Stimulated activated CD8-positive, alpha-beta memory T cell treated with anti-CD3 and anti-CD28 coated beads, Interleukin-2, amount 100 ng/mL, for 48 hours (primary cell): ENCODE data around the gene PCDH1.
"Not testable (repeated sequence)": the region's sequence is repeated elsewhere in the genome, so short reads cannot be mapped to it uniquely, and the experiment has no call there.

Experiments used
- DNase-seq, 2 donors: peaks; one replicate each; pipeline ENCODE4 v3.0.0-alpha.2; 2020; ENCODE audit warnings: low read depth in 2 of 2

The PCDH1 gene

GRCh38 chr5:141898448-141899049, 20.3 kb upstream of the PCDH1 start:
- no peak for DNase-seq

GRCh38 chr5:141897425-141897824, 19.2 kb upstream of the PCDH1 start:
- no peak for DNase-seq

- DNase-seq: not testable (repeated sequence)
Observed at GRCh38 chr5:141890429-141890828, 12.2 kb upstream of the PCDH1 start.

DNA sequence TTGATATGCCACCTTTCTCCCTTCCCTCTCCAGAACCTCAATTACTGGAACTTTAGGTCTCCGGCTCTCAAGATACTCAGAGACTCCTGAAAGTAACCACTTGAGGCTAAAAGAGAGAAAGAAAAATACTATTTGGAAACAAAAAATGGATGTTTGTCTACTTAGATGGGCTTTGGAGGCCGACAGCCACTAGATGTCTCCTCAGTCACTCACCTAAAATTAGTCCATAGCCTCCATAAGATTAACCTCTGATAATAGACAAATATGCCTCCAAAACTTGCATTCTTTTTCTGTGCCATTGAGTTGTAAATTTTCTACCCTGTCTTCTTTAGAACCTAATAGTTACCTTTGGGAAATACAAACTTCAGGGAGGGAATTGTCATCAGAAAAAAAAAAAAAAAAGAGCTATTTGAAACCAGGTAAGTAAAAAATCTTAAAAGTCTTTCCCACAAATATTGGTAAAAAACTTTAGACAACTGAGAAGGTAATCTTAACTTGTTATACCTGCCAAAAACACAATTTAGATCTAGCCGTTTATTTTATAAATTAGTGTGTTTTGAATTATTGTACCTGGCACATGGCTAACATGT, 11.2 kb upstream of the PCDH1 start:
- DNase-seq: no peak

GRCh38 chr5:141883892-141884318, 5.7 kb upstream of the PCDH1 start:
- DNase-seq: no peak

- no peak for DNase-seq
Observed at GRCh38 chr5:141883184-141883891, 5.1 kb upstream of the PCDH1 start.

- no peak for DNase-seq
Observed at GRCh38 chr5:141882594-141883183, 4.5 kb upstream of the PCDH1 start.

GRCh38 chr5:141881886-141882285, 3.7 kb upstream of the PCDH1 start:
- no peak for DNase-seq

- DNase-seq: no peak
Observed at GRCh38 chr5:141880961-141881801, 3.0 kb upstream of the PCDH1 start.

DNA sequence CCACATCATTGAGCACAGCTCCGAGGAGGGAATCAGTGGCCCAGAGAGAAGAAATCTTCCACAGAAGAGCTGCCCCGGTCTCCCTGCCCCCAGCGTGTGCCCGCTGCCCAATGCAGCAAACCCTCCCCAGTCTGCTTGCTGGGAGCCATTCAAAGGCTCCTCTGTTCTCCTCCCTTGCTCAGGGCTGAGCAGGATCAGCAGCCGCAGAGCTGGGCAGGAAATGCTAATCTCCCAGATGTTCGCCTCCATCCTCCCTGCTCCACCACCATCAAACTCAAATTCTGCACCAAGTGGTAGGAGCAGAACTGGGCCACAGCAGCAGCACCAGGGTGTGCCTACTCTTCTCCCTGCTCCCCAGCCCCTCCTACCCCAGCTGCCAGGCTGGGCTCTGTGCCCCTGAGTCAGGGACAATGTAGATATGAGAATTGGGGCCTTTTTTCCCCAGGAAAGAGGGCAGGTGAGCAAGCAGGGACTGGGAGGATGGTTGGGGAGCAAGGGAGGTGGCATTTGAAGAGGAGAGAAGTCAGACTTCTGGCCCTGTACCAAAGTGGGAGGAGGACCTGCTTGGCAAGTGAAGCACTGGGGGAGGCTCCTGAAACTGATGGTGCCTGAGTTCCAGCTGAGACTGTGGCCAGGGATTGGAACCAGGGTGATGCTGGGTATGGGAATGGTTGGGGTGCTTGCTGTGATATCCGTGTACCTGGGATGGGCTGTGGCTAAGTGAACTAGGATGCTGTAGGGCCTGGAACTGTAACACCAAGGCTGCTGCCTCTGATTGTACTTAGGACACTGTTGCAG, 1.9 kb upstream of the PCDH1 start:
- DNase-seq: no peak

DNA sequence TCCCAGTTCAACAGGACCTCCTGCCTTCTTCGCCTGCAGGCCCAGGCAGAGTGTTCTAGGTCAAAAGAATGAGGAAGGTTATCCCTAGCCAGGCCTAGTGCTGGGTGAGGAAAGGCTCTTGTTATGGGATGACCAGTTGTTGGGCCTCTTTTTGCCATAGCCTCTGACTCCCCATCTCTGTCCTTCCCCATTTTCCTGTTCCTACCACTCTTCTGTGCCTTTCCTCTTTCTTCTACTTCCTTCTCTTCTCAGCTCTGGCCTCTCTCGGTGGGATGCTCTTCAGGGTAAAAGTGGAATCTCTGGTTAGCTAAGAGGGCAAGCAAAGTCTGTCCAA, 1.2 kb upstream of the PCDH1 start:
- no peak for DNase-seq

- DNase-seq: peak; percentile 70 to 75
Observed at GRCh38 chr5:141878711-141879425, 658 bp upstream of the PCDH1 start.

GRCh38 chr5:141877356-141878185, 639 bp downstream of the PCDH1 start:
- DNase-seq: no peak

DNA sequence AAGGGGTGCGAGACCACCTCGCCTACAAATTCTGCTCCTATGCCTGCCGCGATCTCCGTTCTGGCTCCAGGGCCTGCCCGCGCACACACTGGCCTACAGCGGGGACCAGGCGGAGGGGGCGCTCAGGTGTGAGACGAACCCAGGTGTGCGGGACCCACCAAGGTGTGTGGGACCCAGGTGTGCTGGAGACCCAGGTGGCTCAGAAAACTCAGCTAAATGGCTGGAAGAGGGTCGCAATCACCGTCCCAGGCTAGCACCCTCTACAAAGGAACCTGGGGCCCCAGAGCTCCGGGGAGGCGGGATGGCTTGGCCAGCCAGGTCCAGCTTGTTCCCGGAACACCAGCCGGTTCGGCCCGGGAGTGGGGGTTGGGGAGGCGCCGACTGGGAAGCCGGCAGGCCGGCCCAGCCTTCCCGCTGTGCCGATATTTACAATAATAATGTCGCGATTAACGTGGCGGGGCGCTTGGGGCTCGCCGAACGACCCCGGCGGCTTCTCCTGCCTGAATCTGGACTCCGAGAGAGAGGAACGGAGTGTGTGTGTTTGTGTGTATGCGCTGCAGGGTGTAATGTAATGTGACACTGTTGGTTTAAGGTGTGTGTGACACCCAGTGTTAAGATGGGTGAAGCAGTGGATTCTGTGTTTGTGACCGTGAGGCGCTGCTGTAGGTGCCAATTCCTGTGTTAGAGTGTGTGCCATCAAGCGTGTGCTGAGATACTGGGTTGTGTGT, 1.4 kb downstream of the PCDH1 start:
- no peak for DNase-seq

- no peak for DNase-seq
Observed at GRCh38 chr5:141875795-141876627, 2.2 kb downstream of the PCDH1 start.

DNA sequence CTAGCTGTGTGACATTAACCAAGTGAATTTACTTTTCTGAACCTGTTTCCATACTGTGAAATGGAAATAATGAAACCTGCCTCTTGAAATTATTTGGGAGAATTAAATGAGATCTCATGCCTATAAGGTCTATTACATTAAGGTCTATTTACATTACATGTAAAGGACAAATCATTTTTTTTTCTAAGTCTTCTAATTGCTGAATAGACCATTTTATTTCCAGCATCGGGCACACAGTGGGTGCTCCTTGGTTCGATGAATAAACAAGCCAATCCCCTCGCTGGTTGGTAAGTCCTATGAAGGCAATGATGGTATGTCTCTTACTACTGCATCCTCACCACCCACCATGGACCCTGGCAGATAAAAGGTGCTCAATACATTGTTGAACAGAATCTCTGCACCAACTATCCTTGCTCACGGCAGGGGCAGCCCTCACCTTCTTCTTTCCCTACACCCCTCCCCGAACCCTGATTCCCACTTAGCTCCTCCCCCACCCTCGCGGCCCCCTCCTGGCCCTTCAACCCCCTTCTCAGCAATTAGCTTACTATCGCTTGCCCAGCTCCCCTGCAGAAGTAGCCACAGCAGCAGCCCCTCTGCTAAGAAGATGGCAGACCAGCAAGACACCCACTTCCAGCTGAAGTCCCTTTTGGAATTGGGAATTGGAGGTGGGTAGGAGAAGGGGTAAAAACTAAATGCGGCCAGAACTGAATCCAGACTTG, 3.0 kb downstream of the PCDH1 start:
- DNase-seq: no peak

DNA sequence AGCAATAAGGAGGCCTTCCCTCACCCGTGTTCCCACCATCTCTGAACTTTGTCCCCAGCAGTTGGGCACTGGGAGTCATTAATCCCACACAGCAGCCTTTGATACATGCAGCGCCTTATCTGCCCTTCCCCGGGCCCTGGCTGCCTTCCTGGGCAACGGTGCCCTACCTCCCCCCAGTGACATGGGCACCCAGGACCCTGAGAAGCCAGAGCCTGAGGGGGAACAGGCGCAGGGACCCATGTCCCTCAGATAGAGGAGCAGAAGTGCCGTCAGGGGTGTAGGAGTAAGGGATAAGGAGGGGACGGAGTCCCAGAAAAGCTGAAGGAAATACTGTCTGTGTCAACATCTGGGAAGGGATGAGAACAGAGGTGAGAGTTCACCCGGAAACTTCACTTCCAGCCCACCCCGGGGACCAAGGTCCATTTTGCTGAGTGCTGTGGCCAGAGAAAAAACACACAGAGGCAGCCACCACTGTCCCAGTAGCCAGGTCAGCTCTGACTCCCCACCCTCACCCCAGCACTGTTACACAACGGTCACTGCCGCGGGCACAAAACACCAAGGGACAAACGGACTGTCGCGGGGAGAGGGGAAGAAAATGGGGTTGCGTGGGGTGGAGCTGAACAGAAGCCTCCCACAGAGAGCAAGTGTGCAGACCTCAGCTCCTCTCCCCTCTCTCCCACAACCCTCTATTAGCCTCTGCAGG, 3.8 kb downstream of the PCDH1 start:
- no peak for DNase-seq
